Endometrial microvascular endothelial cells (primary cell): ENCODE results near the gene TDRD7. TPM values are rescaled to one million over a fixed set of nuclear protein-coding genes. Genes with fewer than 3 reads are reported as not detected.

Source experiments
- in situ Hi-C: cut with HindIII; loops from 2 replicates; pipeline ENCODE4 v1.10.0; 2017; ENCODE audit warnings: low sequenced_read_pairs, low pct_unique_long_range_greater_than_20kb; ENCODE audit errors: inconsistent ontology term
- total RNA-seq: library from RNA; depleted of rRNA; stranded (reverse); fragments of >200 nt; gene quantifications from one replicate; pipeline ENCODE4 v1.2.3, GENCODE V29; 2015; ENCODE audit errors: inconsistent ontology term

TDRD7 gene, protein sequence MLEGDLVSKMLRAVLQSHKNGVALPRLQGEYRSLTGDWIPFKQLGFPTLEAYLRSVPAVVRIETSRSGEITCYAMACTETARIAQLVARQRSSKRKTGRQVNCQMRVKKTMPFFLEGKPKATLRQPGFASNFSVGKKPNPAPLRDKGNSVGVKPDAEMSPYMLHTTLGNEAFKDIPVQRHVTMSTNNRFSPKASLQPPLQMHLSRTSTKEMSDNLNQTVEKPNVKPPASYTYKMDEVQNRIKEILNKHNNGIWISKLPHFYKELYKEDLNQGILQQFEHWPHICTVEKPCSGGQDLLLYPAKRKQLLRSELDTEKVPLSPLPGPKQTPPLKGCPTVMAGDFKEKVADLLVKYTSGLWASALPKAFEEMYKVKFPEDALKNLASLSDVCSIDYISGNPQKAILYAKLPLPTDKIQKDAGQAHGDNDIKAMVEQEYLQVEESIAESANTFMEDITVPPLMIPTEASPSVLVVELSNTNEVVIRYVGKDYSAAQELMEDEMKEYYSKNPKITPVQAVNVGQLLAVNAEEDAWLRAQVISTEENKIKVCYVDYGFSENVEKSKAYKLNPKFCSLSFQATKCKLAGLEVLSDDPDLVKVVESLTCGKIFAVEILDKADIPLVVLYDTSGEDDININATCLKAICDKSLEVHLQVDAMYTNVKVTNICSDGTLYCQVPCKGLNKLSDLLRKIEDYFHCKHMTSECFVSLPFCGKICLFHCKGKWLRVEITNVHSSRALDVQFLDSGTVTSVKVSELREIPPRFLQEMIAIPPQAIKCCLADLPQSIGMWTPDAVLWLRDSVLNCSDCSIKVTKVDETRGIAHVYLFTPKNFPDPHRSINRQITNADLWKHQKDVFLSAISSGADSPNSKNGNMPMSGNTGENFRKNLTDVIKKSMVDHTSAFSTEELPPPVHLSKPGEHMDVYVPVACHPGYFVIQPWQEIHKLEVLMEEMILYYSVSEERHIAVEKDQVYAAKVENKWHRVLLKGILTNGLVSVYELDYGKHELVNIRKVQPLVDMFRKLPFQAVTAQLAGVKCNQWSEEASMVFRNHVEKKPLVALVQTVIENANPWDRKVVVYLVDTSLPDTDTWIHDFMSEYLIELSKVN
- 16.7 TPM for total RNA-seq

DNA sequence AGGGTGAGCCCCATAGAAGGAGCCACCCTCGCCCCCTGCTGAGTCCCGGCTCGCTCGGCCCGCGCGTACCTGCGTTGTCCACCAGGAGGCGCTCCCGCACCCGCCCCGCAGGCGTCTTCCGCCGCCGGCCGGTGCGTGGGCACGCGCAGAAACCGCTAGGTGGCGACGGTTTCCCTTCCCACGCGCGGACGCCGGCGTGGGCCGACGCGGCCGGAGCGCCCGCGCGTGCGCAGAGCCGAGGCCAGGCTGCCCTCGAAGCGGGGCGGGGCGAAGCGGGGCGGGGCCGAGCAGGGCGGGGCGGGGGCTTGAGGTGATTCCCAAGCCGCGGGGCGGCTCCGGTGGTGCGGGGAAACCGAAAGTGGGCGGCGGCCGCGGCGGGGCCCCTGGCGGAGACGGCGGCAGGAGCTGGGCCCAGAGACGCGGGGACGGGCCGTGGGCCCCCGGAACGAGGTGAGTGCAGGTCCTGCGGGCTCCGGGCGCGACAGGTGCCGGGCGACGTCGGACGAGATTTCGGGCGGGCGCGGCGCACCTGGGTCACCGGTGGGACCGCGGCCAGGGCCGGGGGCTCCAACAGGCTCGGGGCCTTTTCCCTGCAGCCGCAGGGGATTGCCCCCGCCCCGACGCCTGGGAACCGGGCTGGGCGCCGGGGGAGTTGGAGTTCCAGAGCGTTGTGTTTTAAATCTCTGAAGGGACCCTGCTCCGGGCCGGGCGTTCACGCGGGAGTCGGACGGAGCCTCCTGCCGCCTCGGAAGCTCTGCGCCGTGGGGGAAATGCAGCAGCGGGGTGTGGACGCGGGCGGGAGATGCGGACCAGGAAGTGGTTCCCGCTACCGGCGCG is at the start of gene TDRD7:
TSS of gene TDRD7 (plus strand) at position 308 of the 837 bp plus-strand sequence. CDS start 16,370 bp downstream, outside the sequence.
- in situ Hi-C loops, result no loop called here

DNA sequence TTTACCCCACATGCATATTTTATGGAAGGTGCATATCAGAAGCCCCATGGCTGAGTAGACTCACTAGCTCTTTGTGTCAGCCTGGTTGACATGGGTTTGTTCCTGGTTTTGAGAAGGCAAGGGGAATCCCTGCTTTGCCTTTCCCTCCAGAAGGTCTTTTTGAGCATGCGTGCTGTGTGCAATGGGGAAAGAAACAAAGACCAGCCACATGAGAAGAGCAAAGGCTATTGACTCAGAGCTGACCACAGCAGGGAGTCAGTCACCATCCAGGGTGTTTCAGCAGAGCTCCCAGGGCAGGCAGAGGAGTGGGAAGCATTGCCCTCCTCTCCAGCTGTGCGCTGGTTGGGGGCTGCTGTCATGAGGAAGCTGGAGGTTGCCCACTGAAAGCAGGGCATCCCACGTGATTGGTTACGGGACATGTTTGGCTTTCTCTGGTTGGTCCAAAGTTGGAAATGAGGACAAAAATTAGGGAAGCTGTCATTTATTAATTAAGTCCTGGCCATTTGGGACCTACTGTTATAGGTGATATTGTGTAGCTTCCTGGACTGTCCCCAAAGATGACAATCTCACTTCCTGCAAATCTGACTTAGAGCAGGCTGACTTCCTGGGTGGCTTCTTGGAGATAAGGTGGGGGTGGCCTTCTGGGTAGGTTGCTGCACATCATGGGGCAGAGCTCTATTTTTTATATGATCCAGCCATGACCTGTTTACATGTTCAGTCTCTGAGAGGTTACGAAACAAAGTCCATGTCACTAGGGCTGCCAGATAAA is 48.9 kb upstream of the TDRD7 start:
- in situ Hi-C loops, result no loop called here

DNA sequence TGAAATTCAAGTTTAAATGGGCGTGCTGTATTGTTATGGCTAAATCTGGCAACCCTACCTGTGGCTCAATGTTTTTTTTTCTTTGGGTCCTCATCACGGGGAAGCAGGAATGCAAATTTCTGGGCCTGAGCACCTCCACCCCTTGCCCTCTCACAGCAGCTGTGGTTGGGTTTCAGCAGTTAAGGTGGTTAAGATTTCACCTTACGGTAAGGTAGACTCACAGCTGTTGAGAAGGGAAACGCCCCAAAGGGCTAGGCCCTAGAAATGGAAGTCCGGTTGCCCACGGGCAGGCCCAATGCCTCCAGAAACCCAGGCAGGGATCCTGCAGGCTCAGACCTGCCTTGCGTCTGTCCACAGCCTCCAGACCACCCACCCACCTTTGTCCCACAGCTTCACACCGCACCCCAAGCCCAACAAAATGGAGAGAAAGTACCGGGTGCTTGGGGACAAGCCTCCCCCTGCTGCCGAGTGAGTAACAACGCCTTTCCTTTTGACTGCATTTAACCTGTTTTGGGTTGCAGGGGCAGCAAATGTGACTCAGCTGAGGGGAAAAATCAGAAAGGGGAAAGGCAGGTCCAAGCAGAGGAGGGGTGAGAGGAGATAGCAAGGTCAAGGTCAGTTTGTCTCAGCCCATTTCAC is 48.1 kb upstream of the TDRD7 start:
- in situ Hi-C loops, result no loop called here

DNA sequence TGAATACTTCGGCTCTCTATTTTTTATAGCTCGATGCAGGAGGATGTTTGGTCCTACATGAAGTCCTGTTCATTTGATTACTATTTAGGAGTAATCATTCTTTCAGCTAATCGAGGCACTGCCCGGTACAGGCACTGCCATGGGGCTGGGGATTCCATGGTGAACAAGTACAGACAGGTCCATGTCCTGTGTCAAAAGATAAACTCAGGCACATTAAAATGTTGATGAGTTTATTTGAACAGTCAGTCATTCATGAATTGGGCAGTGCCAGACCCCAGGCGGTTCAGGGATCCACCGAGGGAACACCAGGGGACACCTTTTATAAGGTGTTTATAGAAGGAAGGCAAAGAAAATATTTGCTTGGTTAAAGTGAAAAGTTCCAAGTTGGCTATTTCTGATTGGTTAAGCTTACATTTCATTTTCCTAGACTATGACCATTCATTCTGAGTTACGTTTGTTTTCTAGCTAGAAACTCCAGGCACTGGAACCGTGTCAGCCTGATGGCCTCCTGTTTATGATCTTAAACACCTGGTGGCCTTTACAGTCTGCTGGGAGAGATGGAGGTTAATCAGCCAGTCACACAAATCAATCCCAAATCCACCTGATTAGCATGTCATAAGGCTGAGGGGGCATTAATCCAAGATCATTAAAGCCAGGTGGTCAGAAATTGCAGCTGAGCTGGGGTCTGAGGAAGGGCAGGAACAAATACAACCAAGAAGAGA is 47.0 kb upstream of the TDRD7 start:
- in situ Hi-C loops, result no loop called here

DNA sequence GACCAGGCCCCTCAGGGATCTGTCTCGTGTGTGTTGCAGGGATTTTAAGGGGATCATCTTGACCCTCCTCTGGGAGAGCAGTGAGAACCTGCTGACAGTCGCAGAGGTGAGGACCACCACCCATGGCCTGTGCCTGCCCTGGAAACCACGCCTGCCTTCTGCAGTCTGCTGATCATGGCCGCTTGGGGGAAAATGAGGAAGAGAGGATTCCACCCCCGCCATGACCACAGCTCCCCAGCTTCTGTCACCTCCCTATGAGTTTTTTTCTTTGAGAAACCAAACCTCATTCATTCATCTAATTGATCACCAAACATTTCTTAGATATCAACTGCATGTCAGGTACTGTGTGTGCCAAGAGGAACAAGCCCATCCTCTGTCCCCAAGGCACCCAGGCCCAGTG is 46.3 kb upstream of the TDRD7 start:
- in situ Hi-C loops, result no loop called here

DNA sequence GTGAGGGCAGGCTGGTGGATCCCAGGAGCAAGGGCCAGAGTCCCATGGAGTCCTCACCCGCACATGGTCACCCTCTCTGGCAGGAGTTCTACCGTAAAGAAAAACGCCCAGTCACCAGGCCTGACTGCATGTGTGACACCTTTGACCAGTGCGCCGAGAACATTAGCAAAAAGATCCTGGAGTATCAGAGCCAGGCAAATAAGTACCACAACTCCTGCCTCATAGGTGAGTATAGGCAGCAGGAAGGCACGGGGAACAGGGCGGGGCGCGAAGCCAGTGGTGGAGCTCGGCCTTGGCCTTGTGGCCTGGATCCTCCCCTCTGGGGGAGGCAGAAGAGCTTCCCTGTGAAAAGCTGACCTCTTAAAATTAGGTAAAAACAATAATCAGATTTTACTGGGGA is 45.4 kb upstream of the TDRD7 start:
- in situ Hi-C loops, result no loop called here

DNA sequence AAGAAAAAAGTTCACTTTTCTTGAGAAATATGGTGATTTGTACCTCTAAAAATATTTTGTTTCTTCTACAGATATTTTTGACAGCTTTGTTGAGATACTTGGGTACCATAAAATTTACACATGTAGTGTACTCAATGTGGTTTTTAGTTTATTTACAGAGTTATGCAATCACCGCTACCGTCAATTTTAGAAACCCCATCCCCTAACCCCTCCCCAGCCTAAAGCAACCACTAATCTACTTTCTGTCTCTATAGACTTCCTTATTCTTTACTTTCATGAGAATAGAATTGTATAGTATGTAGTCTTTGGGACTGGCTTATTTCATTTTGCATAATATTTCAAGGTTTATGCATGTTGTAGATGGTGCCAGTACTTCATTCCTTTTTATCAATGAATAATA is 45.0 kb upstream of the TDRD7 start:
- in situ Hi-C loops, result no loop called here

DNA sequence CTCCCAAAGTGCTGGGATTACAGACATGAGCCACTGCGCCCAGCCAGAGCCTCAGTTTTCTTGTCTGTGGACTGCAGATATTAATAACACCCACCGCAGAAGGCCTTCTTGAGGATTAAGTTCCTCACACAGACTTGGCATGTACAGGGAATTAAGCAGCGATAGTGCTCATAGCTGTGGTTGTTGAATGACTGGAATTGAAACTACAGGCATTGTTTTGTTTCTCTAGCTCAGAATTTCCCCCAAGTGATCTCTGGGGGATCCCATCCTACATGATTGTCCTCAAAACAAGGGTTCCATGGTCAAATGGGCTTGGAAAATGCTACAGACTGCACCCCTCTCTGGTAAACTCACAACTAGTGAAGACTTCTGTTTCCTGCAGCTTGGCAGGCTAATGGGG is 44.2 kb upstream of the TDRD7 start:
- in situ Hi-C loops, result no loop called here

DNA sequence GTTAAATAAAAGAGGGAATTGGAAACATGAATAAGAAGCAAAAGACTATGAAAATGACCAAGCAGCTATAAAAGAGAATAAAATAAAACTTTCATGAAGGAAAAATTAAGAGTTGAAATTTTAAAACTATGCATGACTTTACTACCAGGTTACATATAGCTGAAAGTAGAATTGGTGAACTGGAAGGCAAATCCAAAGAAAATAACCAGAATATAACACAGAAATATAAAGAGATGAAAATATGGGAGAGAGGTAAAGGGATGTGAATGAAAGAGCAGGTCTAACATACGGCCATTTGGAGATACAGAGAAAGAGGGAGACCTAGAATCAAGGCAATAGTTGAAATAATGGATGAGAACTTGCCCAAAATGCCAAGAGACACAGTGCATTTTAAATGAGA is 42.9 kb upstream of the TDRD7 start:
- in situ Hi-C loops, result no loop called here

DNA sequence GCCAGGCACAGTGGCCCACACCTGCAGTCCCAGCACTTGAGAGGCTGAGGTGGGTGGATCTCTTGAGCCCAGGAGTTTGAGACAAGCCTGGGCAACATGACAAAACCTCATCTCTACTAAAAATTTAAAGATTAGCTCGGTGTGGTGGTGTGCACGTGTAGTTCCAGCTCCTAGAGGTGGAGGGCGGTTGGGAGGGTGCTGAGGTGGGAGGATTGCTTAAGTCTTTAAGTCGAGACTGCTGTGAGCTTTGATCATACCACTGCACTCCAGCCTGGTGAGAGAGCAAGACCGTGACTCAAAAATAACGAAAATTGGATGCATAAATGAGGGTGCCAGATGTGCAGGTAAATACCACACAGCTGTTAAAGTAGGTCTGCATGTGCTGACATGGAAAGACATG is 39.3 kb upstream of the TDRD7 start:
- in situ Hi-C loops, result no loop called here

DNA sequence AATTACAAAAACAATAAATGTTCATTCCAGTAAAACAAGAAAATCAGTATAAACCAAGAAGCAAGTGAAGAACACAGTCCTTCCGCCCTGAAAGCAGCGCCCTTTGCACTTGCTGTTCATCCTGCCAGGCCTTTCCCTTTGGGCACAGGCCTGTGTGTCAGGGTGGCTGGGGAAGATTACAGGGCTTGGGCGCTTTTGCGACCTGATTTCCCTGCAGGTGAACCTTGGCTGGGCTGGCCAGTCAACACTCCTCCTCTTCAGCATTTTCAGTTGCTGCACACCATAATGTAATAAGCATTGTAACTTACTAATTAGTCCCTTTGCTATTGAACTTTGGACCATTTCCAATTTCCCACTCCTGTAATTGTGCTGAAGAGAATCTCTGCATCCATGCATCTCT is 38.6 kb upstream of the TDRD7 start:
- in situ Hi-C loops, result no loop called here

DNA sequence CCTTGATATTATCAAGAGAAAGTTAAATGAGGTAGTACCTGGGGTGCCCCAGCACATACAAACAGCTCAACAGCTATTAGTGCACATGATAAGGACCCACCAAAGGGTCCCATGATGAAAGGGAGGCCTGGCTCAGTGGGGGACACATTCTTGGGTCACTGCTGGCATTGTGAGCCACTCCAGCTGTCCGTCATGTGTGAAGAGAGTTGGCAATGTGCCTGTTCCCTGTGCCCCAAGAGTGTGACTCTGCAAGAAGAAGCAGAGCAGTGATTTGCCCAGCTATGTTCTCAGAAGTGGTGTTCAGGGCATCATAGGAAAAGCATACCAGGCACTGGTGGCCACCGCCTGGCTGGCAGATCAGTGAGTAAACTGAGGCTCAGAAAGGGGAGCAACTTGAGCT is 37.1 kb upstream of the TDRD7 start:
- in situ Hi-C loops, result no loop called here

DNA sequence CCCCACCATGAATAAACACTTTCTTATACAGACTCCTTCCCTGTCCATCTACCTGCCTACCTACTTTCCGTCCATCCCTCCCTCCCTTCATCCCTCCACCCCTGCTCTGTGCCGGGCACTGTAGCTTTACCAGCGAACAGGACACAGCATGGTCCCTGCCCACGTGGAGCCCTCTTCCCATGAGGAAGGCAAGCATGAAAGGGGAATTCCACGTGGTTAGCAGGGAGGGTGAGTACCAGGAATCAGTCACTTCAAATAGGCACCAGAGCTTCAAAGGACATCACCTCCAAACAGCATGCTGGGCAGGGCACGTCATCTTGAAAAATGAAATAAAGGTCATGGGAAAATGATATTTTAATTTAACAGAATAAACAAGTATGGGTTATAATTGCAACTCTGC is 35.0 kb upstream of the TDRD7 start:
- in situ Hi-C loops, result no loop called here

DNA sequence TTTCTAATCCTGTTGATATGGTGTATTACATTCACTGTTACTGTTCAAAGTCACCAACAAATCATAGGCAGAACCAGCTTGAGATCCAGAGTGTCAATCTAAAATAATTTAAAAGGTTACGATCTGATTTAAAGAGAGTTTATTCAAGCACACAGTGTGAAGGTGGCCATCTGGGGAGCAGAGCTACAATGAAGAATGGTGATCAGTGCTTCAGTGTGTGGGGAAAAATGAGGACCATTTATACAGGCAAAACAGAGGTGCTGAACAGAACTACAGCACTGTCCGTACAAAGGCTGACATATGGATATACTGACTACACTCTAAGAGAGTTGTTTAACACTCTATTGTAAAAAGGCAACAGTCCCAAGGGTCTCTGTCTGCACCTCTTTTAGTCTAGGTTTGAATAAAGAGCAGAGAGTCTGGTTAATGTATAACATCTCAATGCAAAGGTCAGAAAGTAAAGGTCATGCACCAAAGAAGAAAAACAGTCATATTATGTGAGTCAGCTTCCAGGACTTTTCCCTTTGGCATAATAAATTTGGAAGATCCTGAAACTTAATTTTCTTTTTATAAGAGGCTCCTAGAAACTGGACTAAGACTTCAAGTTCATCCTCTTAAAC is 29.7 kb upstream of the TDRD7 start:
- in situ Hi-C loops, result no loop called here

DNA sequence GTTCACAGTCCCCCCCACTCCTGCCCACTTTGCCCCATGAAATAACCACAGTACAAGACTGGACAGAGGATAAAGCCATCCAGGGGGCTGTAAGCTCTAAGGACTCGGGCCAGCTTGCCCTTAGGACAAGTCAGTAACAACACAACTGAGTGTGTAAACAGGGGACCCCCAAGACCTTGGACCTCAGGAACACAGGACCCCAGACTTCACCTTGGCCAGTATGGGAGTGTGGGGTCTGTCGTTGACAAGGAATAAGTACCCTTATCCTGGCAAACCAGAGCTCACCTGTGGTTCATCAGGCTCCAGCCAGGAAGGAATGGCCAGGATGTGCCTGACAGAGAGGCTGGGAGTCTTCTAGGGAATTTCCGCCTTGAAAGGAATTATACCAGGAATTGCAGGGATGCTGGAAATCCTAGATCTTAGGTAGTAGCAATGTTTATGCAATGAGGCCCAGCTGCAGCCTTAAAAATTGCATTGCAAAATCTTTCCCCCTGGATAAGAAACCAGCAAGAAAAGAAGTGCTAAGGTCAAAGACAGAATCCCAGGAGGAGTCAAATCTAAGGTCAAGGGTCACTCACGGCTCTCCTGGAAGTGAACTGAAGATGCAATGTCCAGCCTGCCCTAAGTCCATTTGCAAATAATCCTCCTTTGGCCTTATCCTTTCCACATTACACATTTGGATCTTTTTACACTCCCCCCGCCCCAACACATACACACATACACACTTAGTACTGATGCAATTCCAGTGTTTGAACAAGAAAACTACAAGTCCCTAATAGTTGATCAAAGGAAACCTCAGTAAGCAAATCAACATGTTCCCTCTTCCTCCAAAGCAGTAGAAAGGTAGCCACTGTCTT is 27.3 kb upstream of the TDRD7 start:
- in situ Hi-C loops, result no loop called here
